Esophagus muscularis mucosa (tissue), 4 donors: ENCODE data around the gene PARP2.
"Not testable (repeated sequence)": the region's sequence is repeated elsewhere in the genome, so short reads cannot be mapped to it uniquely, and the experiment has no call there.

Experiments used
- EP300 ChIP-seq: sonication (generic); formaldehyde crosslinking; IDR thresholded peaks from one replicate; pipeline ENCODE4 v1.6.1; 2017; ENCODE audit warnings: antibody characterized with exemption
- POLR2A ChIP-seq: fragments of 450-650 bp; IDR thresholded peaks from one replicate; pipeline ENCODE4 v1.6.1; 2017; ENCODE audit warnings: antibody characterized with exemption, moderate library complexity, mild to moderate bottlenecking, low read depth
- POLR2AphosphoS5 ChIP-seq, 2 donors: sonication (generic); formaldehyde crosslinking; IDR thresholded peaks; one replicate each; pipeline ENCODE4 v1.6.1; 2017; ENCODE audit warnings: antibody characterized with exemption in 2 of 2
- TF ChIP-seq, protein P1 (sequence below), 3 experiments: fragments of 200-600 bp in 2 of 3; fragments of 450-650 bp in 1 of 3; sonication (generic) in 2 of 3; IDR thresholded peaks; one replicate each; pipeline ENCODE4 v1.5.1; 2017 to 2019; ENCODE audit warnings: antibody characterized with exemption in 3 of 3, mild to moderate bottlenecking in 2 of 3, moderate library complexity in 1 of 3

DNA sequence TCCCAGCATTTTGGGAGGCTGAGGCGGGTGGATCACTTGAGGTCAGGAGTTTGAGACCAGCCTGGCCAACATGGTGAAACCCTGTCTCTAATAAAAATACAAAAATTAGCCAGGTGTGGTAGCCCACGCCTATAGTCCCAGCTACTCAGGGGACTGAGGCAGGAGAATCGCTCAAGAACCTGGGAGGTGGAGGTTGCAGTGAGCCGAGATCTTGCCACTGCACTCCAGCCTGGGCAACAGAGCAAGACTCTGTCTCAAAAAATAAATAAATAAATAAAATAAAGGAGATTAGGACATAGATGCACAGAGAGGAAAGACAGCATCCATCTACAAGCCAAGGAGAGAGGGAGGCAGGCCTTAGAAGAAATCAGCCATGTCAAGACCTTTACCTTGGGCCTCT is 2.4 kb upstream of the PARP2 start:
- TF ChIP-seq, protein P1, sequence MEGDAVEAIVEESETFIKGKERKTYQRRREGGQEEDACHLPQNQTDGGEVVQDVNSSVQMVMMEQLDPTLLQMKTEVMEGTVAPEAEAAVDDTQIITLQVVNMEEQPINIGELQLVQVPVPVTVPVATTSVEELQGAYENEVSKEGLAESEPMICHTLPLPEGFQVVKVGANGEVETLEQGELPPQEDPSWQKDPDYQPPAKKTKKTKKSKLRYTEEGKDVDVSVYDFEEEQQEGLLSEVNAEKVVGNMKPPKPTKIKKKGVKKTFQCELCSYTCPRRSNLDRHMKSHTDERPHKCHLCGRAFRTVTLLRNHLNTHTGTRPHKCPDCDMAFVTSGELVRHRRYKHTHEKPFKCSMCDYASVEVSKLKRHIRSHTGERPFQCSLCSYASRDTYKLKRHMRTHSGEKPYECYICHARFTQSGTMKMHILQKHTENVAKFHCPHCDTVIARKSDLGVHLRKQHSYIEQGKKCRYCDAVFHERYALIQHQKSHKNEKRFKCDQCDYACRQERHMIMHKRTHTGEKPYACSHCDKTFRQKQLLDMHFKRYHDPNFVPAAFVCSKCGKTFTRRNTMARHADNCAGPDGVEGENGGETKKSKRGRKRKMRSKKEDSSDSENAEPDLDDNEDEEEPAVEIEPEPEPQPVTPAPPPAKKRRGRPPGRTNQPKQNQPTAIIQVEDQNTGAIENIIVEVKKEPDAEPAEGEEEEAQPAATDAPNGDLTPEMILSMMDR (IDR thresholded peaks at IDR 0.05) = not testable (repeated sequence)
- TF ChIP-seq POLR2A; EP300; POLR2AphosphoS5 (IDR thresholded peaks at IDR 0.05): not testable (repeated sequence)
